IMR-90 (cell line): ENCODE measurements around the gene ASF1A. TPM values are rescaled to one million over a fixed set of nuclear protein-coding genes. Genes with fewer than 3 reads are reported as not detected.

ENCODE experiments used
- ATAC-seq: fragments of 200-7000 bp; cut with Tn5 transposase; 2 replicates; pipeline ENCODE4 v1.9.1; 2020; ENCODE audit warnings: low read depth, mild to moderate bottlenecking, moderate library complexity
- BruUV-seq: library from RNA; stranded (reverse); fragments of 400-500 nt; replicated peaks from 2 replicates; lab custom pipeline; 2021; lab: Mats Ljungman, UMichigan
- CTCF ChIA-PET: fragments of 300-600 bp; formaldehyde crosslinking; extraction: SDS; loops from one replicate; lab custom pipeline; 2021; ENCODE audit warnings: antibody characterized with exemption; lab: Yijun Ruan, JAX
- POLR2A ChIA-PET: fragments of 300-600 bp; sonication (Branson Sonifier 250); formaldehyde crosslinking; loops from one replicate; lab custom pipeline; 2022; ENCODE audit warnings: antibody characterized with exemption; ENCODE audit not compliant: unreplicated experiment; lab: Charles Lee
- DNase-seq: peaks from one replicate; pipeline ENCODE4 v3.0.0; 2013
- H2AFZ ChIP-seq: replicated peaks from 2 replicates; pipeline ENCODE3; 2013; ENCODE audit warnings: low read length, mild to moderate bottlenecking; ENCODE audit not compliant: poor library complexity
- H2AK5ac ChIP-seq: 2 replicates; pipeline ENCODE4 v1.6.1; 2013; ENCODE audit warnings: low read depth, low read length, inconsistent platforms
- H2AK9ac ChIP-seq: replicated peaks from 2 replicates; pipeline ENCODE3; 2013; ENCODE audit warnings: mild to moderate bottlenecking, low read depth, low read length, moderate library complexity; ENCODE audit not compliant: poor library complexity
- H2BK120ac ChIP-seq: 2 replicates; pipeline ENCODE4 v1.6.1; 2013; ENCODE audit warnings: low read depth, low read length, inconsistent platforms
- H2BK15ac ChIP-seq: 3 replicates; pipeline ENCODE4 v1.6.1; 2013; ENCODE audit warnings: low read depth, low read length, inconsistent platforms
- H2BK20ac ChIP-seq: 2 replicates; pipeline ENCODE4 v1.6.1; 2013; ENCODE audit warnings: low read depth, mild to moderate bottlenecking, inconsistent platforms, low read length, moderate library complexity
- H2BK5ac ChIP-seq: 2 replicates; pipeline ENCODE4 v1.6.1; 2013; ENCODE audit warnings: mild to moderate bottlenecking, low read depth, low read length, inconsistent platforms; ENCODE audit not compliant: poor library complexity, severe bottlenecking
- H3K14ac ChIP-seq: replicated peaks from 2 replicates; pipeline ENCODE4 v1.6.1; 2013; ENCODE audit warnings: low read depth, low read length, inconsistent platforms
- H3K18ac ChIP-seq: 2 replicates; pipeline ENCODE4 v1.6.1; 2013; ENCODE audit warnings: low read depth, low read length, control low read depth
- H3K23ac ChIP-seq: 2 replicates; pipeline ENCODE4 v1.6.1; 2013; ENCODE audit warnings: low read depth, low read length, inconsistent platforms
- H3K27ac ChIP-seq: 2 replicates; pipeline ENCODE4 v1.5.1; 2013; ENCODE audit warnings: mild to moderate bottlenecking, control low read depth, low read length; ENCODE audit not compliant: insufficient read depth
- H3K27me3 ChIP-seq: 2 replicates; pipeline ENCODE4 v1.6.1; 2013; ENCODE audit warnings: low read length; ENCODE audit not compliant: control insufficient read depth, insufficient read depth
- H3K36me3 ChIP-seq: 2 replicates; pipeline ENCODE4 v1.6.1; 2013; ENCODE audit warnings: low read length, mixed read lengths; ENCODE audit not compliant: control insufficient read depth, insufficient read depth
- H3K4ac ChIP-seq: 2 replicates; pipeline ENCODE4 v1.6.1; 2013; ENCODE audit warnings: low read depth, low read length, inconsistent platforms
- H3K4me1 ChIP-seq: 2 replicates; pipeline ENCODE4 v1.6.1; 2013; ENCODE audit warnings: low read length, mixed read lengths; ENCODE audit not compliant: control insufficient read depth, insufficient read depth
- H3K4me2 ChIP-seq: 2 replicates; pipeline ENCODE4 v1.6.1; 2013; ENCODE audit warnings: low read depth, mild to moderate bottlenecking, control low read depth, low read length, moderate library complexity
- H3K4me3 ChIP-seq: 2 replicates; pipeline ENCODE4 v1.5.1; 2013; ENCODE audit warnings: low read depth, mild to moderate bottlenecking, control low read depth, low read length, moderate library complexity; ENCODE audit not compliant: insufficient read depth
- H3K56ac ChIP-seq: 2 replicates; pipeline ENCODE4 v1.6.1; 2013; ENCODE audit warnings: low read length, inconsistent platforms; ENCODE audit not compliant: insufficient read depth; ENCODE audit errors: extremely low read depth
- H3K79me1 ChIP-seq, 2 experiments: 2 replicates each; pipeline ENCODE4 v1.6.1; 2013; ENCODE audit warnings: low read length in 2 of 2, inconsistent platforms in 1 of 2, low read depth in 1 of 2
- H3K9ac ChIP-seq: 2 replicates; pipeline ENCODE4 v1.6.1; 2013; ENCODE audit warnings: low read depth, low read length, control low read depth
- H3K9me1 ChIP-seq: 2 replicates; pipeline ENCODE4 v1.6.1; 2013; ENCODE audit warnings: low read length, inconsistent platforms; ENCODE audit not compliant: insufficient read depth
- H3K9me3 ChIP-seq: 2 replicates; pipeline ENCODE4 v1.6.1; 2013; ENCODE audit warnings: low read length; ENCODE audit not compliant: control insufficient read depth, insufficient read depth
- H4K20me1 ChIP-seq: 2 replicates; pipeline ENCODE4 v1.6.1; 2013; ENCODE audit warnings: low read length, inconsistent platforms; ENCODE audit not compliant: insufficient read depth
- H4K5ac ChIP-seq: 2 replicates; pipeline ENCODE4 v1.6.1; 2013; ENCODE audit warnings: mild to moderate bottlenecking, low read depth, low read length, control low read depth
- H4K8ac ChIP-seq, 2 experiments: 2 replicates each; pipeline ENCODE4 v1.6.1; 2013; ENCODE audit warnings: low read depth in 2 of 2, low read length in 2 of 2, control low read depth in 1 of 2, inconsistent platforms in 1 of 2
- H4K91ac ChIP-seq: 2 replicates; pipeline ENCODE4 v1.6.1; 2013; ENCODE audit warnings: low read depth, low read length, inconsistent platforms; ENCODE audit not compliant: insufficient read depth
- ELK1 ChIP-seq: fragments of 150-350 bp; IDR thresholded peaks from 2 replicates; pipeline ENCODE4 v1.6.1; 2016; ENCODE audit warnings: low read depth, mild to moderate bottlenecking, low read length, moderate library complexity, borderline replicate concordance
- RAD21 ChIP-seq: IDR thresholded peaks from 2 replicates; pipeline ENCODE4 v1.6.1; 2012; ENCODE audit warnings: low read length, improper control_type of control experiment
- WGBS, 2 experiments: methylation state at CpG; one replicate each; pipeline versions ENCODE4 v1.1.5 to v1.1.7; 2013; ENCODE audit warnings: missing lambda C conversion rate in 2 of 2; ENCODE audit not compliant: insufficient read length in 1 of 2; ENCODE audit errors: extremely low coverage in 2 of 2; 5-methylcytosine and 5-hydroxymethylcytosine counted together
- dilution Hi-C: fragments of 300-500 bp; cut with HindIII; formaldehyde crosslinking; loops from one replicate; pipeline ENCODE4 v1.14.3; 2018; ENCODE audit warnings: low sequenced_read_pairs; ENCODE audit not compliant: unreplicated experiment
- in situ Hi-C: fragments of 300-500 bp; cut with MboI; formaldehyde crosslinking; loops from 3 replicates; pipeline ENCODE4 v1.14.3; 2019; ENCODE audit warnings: low sequenced_read_pairs, inconsistent platforms, mixed read lengths
- intact Hi-C: fragments of 100-400 bp; cut with micrococcal nuclease; formaldehyde crosslinking; loops from 2 replicates; pipeline ENCODE4 v1.10.0; 2022
- polyA plus RNA-seq, 3 experiments: library from polyadenylated mRNA; depleted of rRNA; stranded (reverse); fragments of >200 nt; gene quantifications; 2 replicates each; pipeline ENCODE4 v1.2.3, GENCODE V29; 2012; ENCODE audit warnings: low replicate concordance in 1 of 3
- total RNA-seq: library from RNA; depleted of rRNA; stranded (reverse); fragments of >200 nt; gene quantifications from 2 replicates; pipeline ENCODE4 v1.2.3, GENCODE V29; 2012

The ASF1A gene
- total and polyA plus RNA-seq, 2 of the 4 experiments (the other 2 are of a cell fraction): 10.1 to 11.1 TPM

GRCh38 chr6:118875672-118876071 is 18.3 kb upstream of the ASF1A start:
- CTCF ChIA-PET: interaction anchor here (1.2 kb wide), 1 partner anchor 8 kb away, joined by 3 read pairs; no protein-coding TSS in a partner anchor
- Histone ChIP-seq H4K8ac (peak overlapping the region in 1 of 2 experiments; percentile 42; a peak in 2 of 4 replicates), H3K18ac (peak overlapping the region; percentile 42; the same call in 1 of the 2 replicates), H2AK5ac (peak overlapping the region; percentile 35; the same call in 1 of the 2 replicates), H3K4me1 (peaks cover 5% of the 10 kb centered on the region), H3K36me3 (no peaks in the 10 kb centered on the region), H2BK120ac (peak overlapping the region; percentile 16; the same call in 1 of the 2 replicates), H3K23ac (no peak overlapping the region), H2BK20ac (0 out of 2 replicates have a peak overlapping the region, but pooled peaks have one; percentile 20), H2BK15ac (no peak overlapping the region), H3K4me3 (no peak overlapping the region), H3K9me3 (no peaks in the 10 kb centered on the region), H3K14ac (no peak overlapping the region), H3K27ac (no peak overlapping the region), H3K56ac (no peak overlapping the region), H2BK5ac (peak overlapping the region; percentile 87), H4K20me1 (no peaks in the 10 kb centered on the region), H2AK9ac (no peak overlapping the region), H3K4ac (0 out of 2 replicates have a peak overlapping the region, but pooled peaks have one; percentile 2), H3K9ac (no peak overlapping the region), H4K5ac (no peak overlapping the region), H4K91ac (no peak overlapping the region), H2AFZ (no peak overlapping the region), H3K9me1 (no peaks in the 10 kb centered on the region), H3K4me2 (no peak overlapping the region), H3K27me3 (no peaks in the 10 kb centered on the region), H3K79me1 (peaks cover 12 to 17% of the 10 kb centered on the region in 2 experiments; a peak in 3 of 4 replicates)
- no peak for DNase-seq
- WGBS, 2 experiments: no CpG with 5 or more reads among the region's 2 CpGs
- BruUV-seq: no TSS peak
- intact Hi-C loops: no loop called here
- no peak for ATAC-seq
- no peak for TF ChIP-seq ELK1
- TF ChIP-seq RAD21: no peak
- dilution Hi-C loops: no loop called here
- in situ Hi-C loops: no loop called here
- POLR2A ChIA-PET: no interaction called here
